Skeletal muscle cell (primary cell): ENCODE measurements around the gene COL12A1.

Source experiments
- DNase-seq: peaks from one replicate; pipeline ENCODE4 v3.0.0-alpha.2; 2010; ENCODE audit warnings: low read depth
- H3K4me3 ChIP-seq: 2 replicates; pipeline ENCODE4 v1.5.1; 2011; ENCODE audit warnings: low read depth, mild to moderate bottlenecking, control low read depth, low read length, moderate library complexity

COL12A1 gene

GRCh38 chr6:75215291-75215690 is 9.4 kb upstream of the COL12A1 start:
- H3K4me3 ChIP-seq, result no peak overlapping the region
- DNase-seq, result no peak

DNA sequence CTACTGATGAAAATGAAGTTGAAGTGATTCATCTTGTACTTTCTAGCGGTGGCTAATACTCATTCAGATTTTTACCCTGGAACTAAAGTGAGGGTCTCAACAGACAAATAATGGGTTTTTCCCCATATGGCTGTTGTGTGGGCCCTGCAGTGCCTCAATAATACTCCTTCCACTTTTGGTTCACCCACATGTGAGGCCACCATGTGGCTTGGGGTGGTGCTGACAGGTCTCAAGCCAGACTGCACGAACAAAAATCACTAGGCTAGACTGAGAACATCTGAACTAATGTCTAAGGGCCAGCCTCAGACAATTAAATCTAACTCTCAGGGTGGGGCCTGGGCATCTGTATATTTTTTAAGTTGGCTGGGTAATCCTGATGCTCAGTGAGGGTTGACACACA is 7.9 kb upstream of the COL12A1 start:
- DNase-seq, result no peak
- no peak overlapping the region for H3K4me3 ChIP-seq

- H3K4me3 ChIP-seq, result no peak overlapping the region
- DNase-seq, result no peak
These were observed 7.3 kb upstream of the COL12A1 start for GRCh38 chr6:75213112-75213511.

GRCh38 chr6:75211920-75212590 is 6.2 kb upstream of the COL12A1 start:
- H3K4me3 ChIP-seq, result no peak overlapping the region
- DNase-seq, result peak; percentile 48

DNA sequence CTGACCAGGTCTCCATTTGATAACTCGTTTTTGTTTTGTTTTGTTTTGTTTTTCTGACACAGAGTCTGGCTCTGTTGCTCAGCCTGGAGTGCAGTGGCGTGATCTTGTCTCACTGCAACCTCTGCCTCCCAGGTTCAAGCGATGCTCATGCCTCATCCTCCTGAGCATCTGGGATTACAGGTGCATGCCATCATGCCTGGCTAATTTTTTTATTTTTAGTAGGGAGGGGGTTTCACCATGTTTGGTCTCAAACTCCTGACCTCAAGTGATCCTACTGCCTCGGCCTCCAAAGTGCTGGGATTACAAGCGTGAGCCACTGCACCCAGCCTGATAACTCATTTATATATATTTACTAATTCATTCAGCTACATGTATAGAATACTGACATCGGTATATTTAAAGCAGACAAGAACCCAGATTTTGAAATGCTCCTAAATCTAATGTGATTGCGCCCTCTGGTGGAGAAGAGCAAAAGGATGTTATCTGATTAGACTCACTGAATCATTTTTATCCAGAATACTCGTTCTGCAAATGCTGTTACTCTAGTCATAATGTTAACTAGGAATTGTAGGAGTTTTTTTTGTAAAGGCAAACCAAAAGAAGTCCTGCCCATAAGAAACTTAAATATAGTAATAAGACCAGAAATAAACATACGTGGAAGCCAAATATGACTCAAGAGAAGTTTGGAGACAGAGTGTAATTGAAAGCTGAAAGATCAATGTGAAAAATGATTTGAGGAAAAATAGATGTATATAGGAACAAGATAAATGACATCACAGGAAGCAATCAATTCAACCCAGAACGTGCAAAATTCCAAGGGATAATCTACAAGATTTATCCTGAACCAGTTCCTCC is 5.3 kb upstream of the COL12A1 start:
- no peak overlapping the region for H3K4me3 ChIP-seq
- DNase-seq, result no peak

DNA sequence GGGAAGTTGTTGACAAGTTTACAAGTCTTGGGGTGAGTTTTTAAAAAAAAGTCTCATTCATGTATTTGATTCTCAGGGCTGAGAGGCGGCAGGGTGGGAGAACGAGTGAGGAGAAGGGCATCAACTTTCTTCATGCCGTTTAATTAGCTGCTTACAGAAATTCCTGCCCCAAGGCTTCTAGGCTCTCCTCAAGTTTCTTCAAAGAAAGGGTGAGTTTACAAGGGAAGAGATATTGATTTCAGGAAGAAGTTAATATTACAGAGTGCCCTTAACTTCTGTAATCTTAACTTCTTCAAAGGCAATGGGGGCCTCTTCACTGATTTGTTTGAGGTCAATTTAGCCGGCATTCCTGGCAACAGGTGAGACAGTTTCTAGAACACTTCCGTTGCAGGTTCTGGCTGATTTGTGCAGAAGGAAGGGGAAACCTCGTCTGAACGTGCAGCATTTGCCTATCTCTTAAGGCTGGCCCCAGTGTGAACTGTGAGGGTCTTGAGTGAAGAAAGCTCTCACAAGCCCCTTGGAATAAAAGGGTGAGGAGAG is 3.4 kb upstream of the COL12A1 start:
- no peak for DNase-seq
- no peak overlapping the region for H3K4me3 ChIP-seq

DNA sequence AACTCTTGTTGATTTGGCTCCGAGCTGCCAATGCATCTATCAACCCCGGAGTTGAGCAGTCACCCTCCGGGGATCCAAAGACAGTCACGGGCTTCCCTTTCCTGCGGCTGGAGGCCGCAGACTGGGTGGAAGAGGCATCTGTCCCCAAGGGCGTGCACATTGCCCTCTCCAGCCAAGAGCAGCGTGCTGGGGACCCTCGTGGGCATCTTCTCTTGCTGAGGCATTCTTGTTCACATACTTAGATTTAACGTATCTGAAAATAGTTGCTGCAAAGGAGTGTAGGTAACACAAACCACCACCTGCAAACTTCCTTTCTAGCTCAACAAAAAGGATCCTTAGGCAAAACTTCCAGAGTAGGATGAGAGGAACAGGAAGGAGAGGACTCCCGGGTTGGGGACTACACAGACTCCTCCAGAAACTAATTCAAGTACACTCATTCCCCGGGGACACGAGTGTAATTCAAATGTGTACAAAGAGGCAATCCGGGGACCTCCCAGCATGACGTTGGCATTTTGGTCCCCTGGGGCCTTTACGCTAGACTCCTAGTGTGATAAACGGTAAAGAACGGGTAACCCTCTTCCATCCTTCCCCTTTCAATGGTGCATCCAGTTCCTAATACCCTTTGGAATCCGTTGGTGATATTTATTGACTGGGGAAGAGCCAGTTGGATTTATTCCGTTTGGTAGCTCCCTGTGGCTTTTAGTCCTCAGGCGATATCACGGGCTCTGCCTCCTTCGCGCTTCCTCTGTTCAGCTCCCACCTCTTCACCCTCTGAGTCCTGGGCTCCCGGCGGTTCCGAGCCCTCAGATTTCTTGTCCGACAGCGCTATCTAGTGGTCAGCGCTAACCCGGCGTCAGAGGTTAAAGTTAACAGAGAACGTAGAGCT is 2.7 kb upstream of the COL12A1 start:
- peak; percentile 51 for DNase-seq
- H3K4me3 ChIP-seq, result peak overlapping the region; percentile 23

GRCh38 chr6:75206576-75207342 is 906 bp upstream of the COL12A1 start:
- DNase-seq, result no peak
- peak overlapping the region; percentile 90 for H3K4me3 ChIP-seq

- peak; percentile 43 for DNase-seq
- peak overlapping the region; percentile 90 for H3K4me3 ChIP-seq
These were observed 686 bp downstream of the COL12A1 start for GRCh38 chr6:75204959-75205775.

GRCh38 chr6:75204217-75204958 is 1.5 kb downstream of the COL12A1 start:
- peak overlapping the region; percentile 90 for H3K4me3 ChIP-seq
- peak; percentile 85 for DNase-seq

- DNase-seq, result no peak
- H3K4me3 ChIP-seq, result peak overlapping the region; percentile 90
These were observed 2.1 kb downstream of the COL12A1 start for GRCh38 chr6:75203721-75204120.

GRCh38 chr6:75202676-75203131 is 3.1 kb downstream of the COL12A1 start:
- DNase-seq, result no peak
- H3K4me3 ChIP-seq, result peak overlapping the region; percentile 41

- DNase-seq, result no peak
- peak overlapping the region; percentile 41 for H3K4me3 ChIP-seq
These were observed 3.8 kb downstream of the COL12A1 start for GRCh38 chr6:75201901-75202672.

DNA sequence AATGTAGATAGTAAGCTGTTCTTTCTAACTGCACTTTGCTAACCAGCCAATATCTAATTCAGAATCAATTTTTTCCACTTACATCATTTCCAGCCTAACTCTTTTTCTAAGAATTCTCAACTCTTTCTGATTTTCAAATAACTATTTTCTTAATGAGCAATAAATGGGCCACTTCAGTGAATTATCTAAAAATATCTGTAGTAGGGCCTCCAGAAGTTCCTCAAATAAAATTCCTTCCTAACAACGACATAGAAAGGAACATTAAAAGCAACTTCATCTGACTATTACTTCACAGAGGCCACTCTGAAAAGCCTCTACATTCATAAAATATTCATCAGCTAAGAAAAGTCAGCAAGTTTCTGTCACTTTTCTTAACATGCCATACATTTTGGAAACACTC is 4.8 kb downstream of the COL12A1 start:
- no peak for DNase-seq

GRCh38 chr6:75199889-75200288 is 6.0 kb downstream of the COL12A1 start:
- no peak for DNase-seq
- no peak overlapping the region for H3K4me3 ChIP-seq

More for the DNA sequence above, 4.8 kb downstream of the COL12A1 start:
- no peak overlapping the region for H3K4me3 ChIP-seq

GRCh38 chr6:75196081-75196687 is 9.7 kb downstream of the COL12A1 start:
- DNase-seq, result no peak
- no peak overlapping the region for H3K4me3 ChIP-seq
